Thoracic aorta (tissue), 2 donors: ENCODE results near the gene TBX15. TPM values are rescaled to one million over a fixed set of nuclear protein-coding genes. Genes with fewer than 3 reads are reported as not detected.

Source experiments
- ATAC-seq: fragments of 150-250 bp; one replicate; pipeline ENCODE4 v1.8.0; 2017; ENCODE audit warnings: low read depth; ENCODE audit not compliant: insufficient number of reproducible peaks, low FRiP score
- DNase-seq: peaks from one replicate; pipeline ENCODE4 v3.0.0-alpha.2; 2020; ENCODE audit warnings: low spot score
- H3K27ac ChIP-seq, 2 donors: fragments of 200-600 bp; sonication (generic); 1 replicate in 1 of 2; 2 replicates in 1 of 2; pipeline ENCODE4 v1.5.1; 2016; ENCODE audit warnings: mild to moderate bottlenecking in 2 of 2, moderate library complexity in 2 of 2
- H3K27me3 ChIP-seq: fragments of 200-600 bp; sonication (generic); replicated peaks from 2 replicates; pipeline ENCODE4 v1.6.0; 2016; ENCODE audit warnings: mild to moderate bottlenecking; ENCODE audit not compliant: insufficient read depth
- H3K36me3 ChIP-seq: fragments of 200-600 bp; sonication (generic); one replicate; pipeline ENCODE4 v1.5.1; 2016
- H3K4me1 ChIP-seq, 2 donors: fragments of 200-600 bp; sonication (generic); 1 replicate in 1 of 2; 2 replicates in 1 of 2; pipeline versions ENCODE4 v1.5.1 to v1.6.0; 2016; ENCODE audit warnings: low read depth in 2 of 2, mild to moderate bottlenecking in 1 of 2; ENCODE audit not compliant: control insufficient read depth in 1 of 2
- H3K4me3 ChIP-seq: fragments of 200-600 bp; sonication (generic); 2 replicates; pipeline ENCODE4 v1.5.1; 2016; ENCODE audit warnings: mild to moderate bottlenecking
- H3K9me3 ChIP-seq: fragments of 200-600 bp; sonication (generic); 2 replicates; pipeline ENCODE4 v1.5.1; 2016
- total RNA-seq, 2 donors: library from RNA; depleted of rRNA; stranded (reverse); fragments of >200 nt; gene quantifications; one replicate each; pipeline versions ENCODE4 v1.1.0 to v1.2.3, GENCODE V29; 2016
- TF ChIP-seq, protein P1 (sequence below): fragments of 200-600 bp; sonication (generic); IDR thresholded peaks from one replicate; pipeline ENCODE4 v1.5.1; 2019; ENCODE audit warnings: antibody characterized with exemption

Gene TBX15
- total RNA-seq, 2 donors from 2014 or later: 1.5 to 6.8 TPM

DNA sequence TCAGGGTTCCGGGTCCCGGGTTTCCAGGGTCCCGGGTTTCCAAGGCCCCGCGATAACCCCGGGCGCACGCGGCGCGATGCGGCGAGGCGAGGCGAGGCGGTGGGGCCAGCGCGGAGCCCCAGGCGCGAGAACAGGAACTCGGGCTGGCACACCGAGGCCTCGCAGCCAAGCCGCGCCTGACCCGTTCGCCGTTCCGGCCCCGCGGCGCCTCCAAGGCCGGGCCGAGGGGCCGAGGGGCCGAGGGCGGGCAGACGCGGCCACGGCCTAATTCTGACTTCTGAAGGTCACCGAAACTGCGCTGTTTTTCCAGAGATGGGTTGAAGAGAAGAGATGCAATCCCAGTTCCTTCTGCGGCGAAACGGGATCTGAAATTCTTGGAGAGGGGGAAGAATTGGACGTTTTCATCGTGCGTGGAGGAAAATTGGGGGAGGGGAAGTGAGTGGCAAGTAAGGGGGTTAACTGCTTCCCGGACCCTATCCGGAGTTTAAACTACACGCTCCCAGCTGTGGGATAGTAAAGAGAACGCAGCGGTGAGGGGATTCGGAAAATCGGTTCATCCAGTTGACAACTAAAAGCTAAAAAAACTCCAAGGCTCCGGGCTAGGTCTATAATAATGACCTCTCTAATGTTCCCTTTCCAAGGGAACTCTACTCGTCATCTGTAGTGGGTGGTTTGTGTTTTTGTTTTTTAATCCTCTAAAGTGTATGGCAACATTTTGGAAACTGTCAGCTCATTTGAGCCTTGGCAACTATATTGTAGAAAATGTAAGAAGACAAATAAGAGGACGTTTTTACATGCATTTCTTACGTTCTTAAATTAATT, 8.2 kb downstream of the TBX15 start:
- no peaks in the 10 kb centered on the region for H3K36me3 ChIP-seq
- DNase-seq: no peak
- peak overlapping the region; percentile 48 for H3K4me3 ChIP-seq
- H3K27ac ChIP-seq: no peak overlapping the region
- peaks cover 26% of the 10 kb centered on the region for H3K27me3 ChIP-seq
- TF ChIP-seq, protein P1, sequence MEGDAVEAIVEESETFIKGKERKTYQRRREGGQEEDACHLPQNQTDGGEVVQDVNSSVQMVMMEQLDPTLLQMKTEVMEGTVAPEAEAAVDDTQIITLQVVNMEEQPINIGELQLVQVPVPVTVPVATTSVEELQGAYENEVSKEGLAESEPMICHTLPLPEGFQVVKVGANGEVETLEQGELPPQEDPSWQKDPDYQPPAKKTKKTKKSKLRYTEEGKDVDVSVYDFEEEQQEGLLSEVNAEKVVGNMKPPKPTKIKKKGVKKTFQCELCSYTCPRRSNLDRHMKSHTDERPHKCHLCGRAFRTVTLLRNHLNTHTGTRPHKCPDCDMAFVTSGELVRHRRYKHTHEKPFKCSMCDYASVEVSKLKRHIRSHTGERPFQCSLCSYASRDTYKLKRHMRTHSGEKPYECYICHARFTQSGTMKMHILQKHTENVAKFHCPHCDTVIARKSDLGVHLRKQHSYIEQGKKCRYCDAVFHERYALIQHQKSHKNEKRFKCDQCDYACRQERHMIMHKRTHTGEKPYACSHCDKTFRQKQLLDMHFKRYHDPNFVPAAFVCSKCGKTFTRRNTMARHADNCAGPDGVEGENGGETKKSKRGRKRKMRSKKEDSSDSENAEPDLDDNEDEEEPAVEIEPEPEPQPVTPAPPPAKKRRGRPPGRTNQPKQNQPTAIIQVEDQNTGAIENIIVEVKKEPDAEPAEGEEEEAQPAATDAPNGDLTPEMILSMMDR: no peak
- no peaks in the 10 kb centered on the region for H3K9me3 ChIP-seq
- ATAC-seq: no peak
- peaks cover 0 to 14% of the 10 kb centered on the region in 2 donors for H3K4me1 ChIP-seq

DNA sequence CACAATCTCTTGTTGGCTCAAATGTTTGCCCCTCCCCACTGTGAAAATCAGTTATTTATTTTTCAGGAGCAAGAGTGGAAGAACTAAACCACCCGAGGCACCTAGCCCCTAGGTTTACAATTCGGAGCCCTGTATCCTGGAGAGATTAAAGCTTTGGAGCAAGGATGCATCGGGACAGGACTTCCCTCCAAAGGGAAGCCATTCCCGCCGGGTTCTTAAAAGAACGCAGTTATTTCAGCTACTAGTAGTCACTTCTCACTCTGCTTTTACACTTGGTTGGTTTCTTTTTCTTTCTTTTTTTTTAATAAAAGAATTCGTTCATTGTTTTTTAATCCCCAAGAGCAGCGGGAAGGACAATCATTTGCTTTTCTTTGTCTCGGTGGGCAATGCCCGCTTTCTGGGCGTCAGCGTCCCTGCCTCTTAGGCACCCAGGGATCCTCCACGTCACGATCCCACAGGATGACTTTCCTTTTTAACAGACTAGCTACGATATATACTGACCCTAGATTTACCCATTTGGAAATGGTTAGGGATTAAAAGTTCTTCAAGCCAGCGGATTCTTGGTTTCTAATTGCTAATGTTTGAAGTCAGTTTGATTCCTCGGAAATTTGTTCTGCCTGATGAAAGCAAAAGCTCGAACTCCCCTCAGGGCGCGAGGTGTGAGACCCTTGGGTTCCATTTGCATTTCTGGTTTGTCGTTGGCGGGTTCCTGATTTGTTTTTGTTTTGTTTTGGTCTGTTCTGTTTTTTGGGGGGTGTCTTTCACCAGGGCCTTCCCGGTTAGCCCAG, 9.0 kb downstream of the TBX15 start:
- H3K36me3 ChIP-seq: no peaks in the 10 kb centered on the region
- H3K9me3 ChIP-seq: no peaks in the 10 kb centered on the region
- peaks cover 18% of the 10 kb centered on the region for H3K27me3 ChIP-seq
- no peak for ATAC-seq
- H3K4me3 ChIP-seq: peak overlapping the region; percentile 48
- no peak overlapping the region for H3K27ac ChIP-seq
- TF ChIP-seq, protein P1: no peak
- DNase-seq: no peak
- H3K4me1 ChIP-seq: peaks cover 0 to 7% of the 10 kb centered on the region in 2 donors

DNA sequence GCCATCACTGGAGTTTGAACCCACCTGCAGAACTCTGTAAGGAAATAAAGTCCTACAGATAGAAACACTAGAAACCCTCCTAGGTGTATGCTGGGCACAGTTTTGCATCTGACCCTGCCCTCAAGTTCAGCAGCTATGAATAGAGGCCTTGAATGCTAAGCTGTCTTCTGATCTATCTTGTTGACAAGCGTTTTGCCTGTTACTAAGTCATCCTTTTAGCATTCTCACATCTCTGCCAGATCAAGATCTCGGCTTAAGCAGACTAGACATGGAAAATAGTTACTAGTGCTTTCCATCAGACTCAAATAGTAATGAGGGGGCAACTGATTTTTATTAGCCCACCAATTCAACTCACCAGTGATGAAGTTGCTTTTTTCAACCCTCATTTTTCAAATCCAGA, 10.5 kb downstream of the TBX15 start:
- DNase-seq (no peak), ATAC-seq (no peak)
- no peaks in the 10 kb centered on the region for H3K9me3 ChIP-seq
- peaks cover 0 to 7% of the 10 kb centered on the region in 2 donors for H3K4me1 ChIP-seq
- no peak overlapping the region for H3K4me3 ChIP-seq
- H3K36me3 ChIP-seq: no peaks in the 10 kb centered on the region
- TF ChIP-seq, protein P1: no peak
- peaks cover 18% of the 10 kb centered on the region for H3K27me3 ChIP-seq
- no peak overlapping the region for H3K27ac ChIP-seq

DNA sequence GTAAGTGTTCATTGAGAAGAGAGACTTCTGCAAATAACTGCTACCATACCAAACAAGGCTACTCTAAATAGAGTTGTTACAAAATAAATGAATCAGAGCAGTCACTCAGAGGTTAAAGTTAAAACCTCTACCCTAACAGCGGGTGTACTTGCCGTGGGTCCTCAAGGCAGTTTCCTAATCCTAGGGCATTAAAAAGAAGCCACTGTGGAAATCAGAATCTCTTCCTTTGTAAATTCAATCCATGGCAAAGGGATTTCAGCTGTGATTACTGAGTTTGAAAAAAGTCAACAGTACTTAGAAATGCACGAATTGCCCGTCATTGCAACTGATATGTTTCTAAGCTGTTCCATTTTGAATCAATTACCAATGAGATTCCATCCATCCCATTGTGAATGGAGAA, 13.5 kb downstream of the TBX15 start:
- no peak for DNase-seq
- Histone ChIP-seq H3K27ac (no peak overlapping the region), H3K9me3 (no peaks in the 10 kb centered on the region), H3K4me3 (no peak overlapping the region), H3K4me1 (peaks cover 0 to 3% of the 10 kb centered on the region in 2 donors), H3K27me3 (peaks cover 5% of the 10 kb centered on the region), H3K36me3 (no peaks in the 10 kb centered on the region)
- ATAC-seq: no peak
- TF ChIP-seq, protein P1: no peak

DNA sequence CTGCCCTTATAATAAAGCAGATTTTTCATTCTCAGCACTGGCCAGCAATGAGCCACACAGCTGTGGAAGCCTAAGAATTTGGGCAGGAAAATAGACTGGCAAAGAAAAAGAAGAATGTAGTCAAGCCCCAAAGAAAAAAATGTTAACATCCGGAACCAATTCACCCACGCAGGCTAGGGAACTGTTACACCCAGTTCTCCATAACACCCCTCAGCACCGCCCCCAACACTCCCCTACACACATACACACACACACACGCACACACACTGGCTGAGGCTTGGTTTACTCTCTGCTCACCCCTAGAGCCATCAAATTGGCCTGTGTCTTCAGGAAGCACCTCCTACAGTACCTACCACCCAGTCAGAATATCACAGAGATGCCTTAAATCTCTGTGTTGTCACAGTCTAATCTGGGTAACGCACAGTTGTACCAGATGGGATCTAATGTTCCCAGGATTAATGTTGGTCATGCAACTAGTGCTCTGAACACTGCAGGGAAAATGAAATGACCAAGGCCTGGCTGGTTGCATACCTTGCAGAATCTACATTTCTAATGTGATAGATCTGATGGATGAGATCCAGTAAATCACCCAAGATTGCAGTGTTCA, 14.5 kb downstream of the TBX15 start:
- no peak overlapping the region for H3K4me3 ChIP-seq
- H3K9me3 ChIP-seq: no peaks in the 10 kb centered on the region
- H3K4me1 ChIP-seq: no peaks in the 10 kb centered on the region
- DNase-seq (no peak), ATAC-seq (no peak)
- peaks cover under 1% of the 10 kb centered on the region for H3K27me3 ChIP-seq
- H3K27ac ChIP-seq: no peak overlapping the region
- TF ChIP-seq, protein P1: no peak
- H3K36me3 ChIP-seq: no peaks in the 10 kb centered on the region
